Adipose tissue (tissue), 3 donors: Measurements from ENCODE around the gene NIN. TPM values are rescaled to one million over a fixed set of nuclear protein-coding genes. Genes with fewer than 3 reads are reported as not detected.

Source experiments
- H3K27ac ChIP-seq: one replicate; pipeline ENCODE4 v1.5.1; 2013; ENCODE audit warnings: low read depth, low read length
- WGBS, 3 donors: extraction: QIAGEN DNeasy Blood & Tissue Kit; methylation state at CpG; one replicate each; pipeline ENCODE4 v1.1.7; 2013; 5-methylcytosine and 5-hydroxymethylcytosine counted together
- polyA plus RNA-seq, 3 donors: library from polyadenylated mRNA; stranded (reverse); fragments of 200-250 nt; gene quantifications; one replicate each; pipeline ENCODE4 v1.2.3, GENCODE V29; 2013
- donor health status: healthy with polysubstance abuse.
- donor health status: Bipolar disorder and iron deficiency.
- donor health status: healthy.

NIN gene
- polyA plus RNA-seq, 3 donors = 2.6 to 8.2 (median 6.4) TPM

DNA sequence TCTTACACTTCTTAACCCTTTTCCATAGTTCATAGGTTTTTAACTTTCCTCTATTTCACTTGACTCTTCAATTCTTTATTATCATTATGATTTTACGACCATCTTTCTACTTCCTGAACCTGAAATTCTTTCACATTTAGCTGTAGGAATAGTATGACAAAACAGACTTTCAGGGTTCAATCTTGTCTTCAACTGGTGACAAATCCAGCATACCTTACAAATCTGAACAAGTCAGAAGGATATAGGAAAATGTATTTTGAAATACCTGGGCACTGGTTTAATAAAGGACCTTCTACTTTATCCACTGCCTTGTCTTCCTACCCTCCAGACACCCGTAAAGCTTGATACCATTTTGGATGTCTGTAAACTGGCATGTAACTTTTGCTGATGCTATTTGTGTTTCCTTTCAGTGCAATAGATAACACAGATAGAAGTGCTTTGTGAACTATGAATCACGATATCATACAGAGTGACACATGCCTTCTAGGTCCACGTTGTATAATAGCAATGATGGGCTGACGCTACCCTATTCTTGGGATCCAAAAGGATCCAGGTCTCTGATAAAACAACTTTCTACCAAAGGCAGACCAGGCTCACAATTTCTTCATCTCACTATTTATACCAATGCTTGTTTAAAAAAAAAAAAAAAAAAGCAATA is 85.4 kb downstream of the NIN start:
- no peak overlapping the region for H3K27ac ChIP-seq
- WGBS, 3 donors = 94 to 97% (median 94%) methylated on average over 5 of the region's 5 CpGs

DNA sequence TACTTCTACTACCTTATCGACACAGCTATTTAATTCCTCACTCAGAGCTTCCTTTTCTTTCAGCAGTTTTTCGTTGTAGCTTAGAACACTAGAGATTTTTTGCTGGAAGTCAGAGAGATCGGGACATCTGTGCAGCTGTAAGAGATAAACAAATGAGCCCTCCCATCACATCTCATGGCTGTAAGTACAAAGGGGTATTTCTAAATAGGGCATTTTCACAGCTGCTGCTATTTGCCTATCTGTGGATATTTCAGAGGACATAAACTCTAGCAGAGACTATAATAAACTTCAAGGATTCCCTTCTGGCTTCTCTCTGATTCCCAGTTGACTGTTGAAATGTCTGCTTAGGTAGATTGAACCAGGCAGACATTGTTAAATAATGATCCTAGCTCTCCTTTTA is 86.7 kb downstream of the NIN start:
- WGBS, 3 donors = 76 to 83% (median 77%) methylated on average over 3 of the region's 3 CpGs
- H3K27ac ChIP-seq = no peak overlapping the region

GRCh38 chr14:50741567-50741966 is 89.4 kb downstream of the NIN start:
- 39 to 57% (median 55%) methylated on average over 3 of the region's 3 CpGs for WGBS, 3 donors
- no peak overlapping the region for H3K27ac ChIP-seq

GRCh38 chr14:50740856-50741255 is 90.1 kb downstream of the NIN start:
- no peak overlapping the region for H3K27ac ChIP-seq

- 89 to 95% (median 93%) methylated on average over 4 of the region's 4 CpGs for WGBS, 3 donors
- H3K27ac ChIP-seq = no peak overlapping the region
Observed at GRCh38 chr14:50739186-50739585, 91.8 kb downstream of the NIN start.

GRCh38 chr14:50736932-50737419 is 94.0 kb downstream of the NIN start:
- no peak overlapping the region for H3K27ac ChIP-seq
- 89 to 91% (median 91%) methylated on average over 6 of the region's 6 CpGs for WGBS, 3 donors

- H3K27ac ChIP-seq = no peak overlapping the region
- 69 to 84% (median 73%) methylated on average over 4 of the region's 4 CpGs for WGBS, 3 donors
Observed at GRCh38 chr14:50734950-50735695, 95.8 kb downstream of the NIN start.

GRCh38 chr14:50733494-50733893 is 97.5 kb downstream of the NIN start:
- WGBS, 3 donors = 78 to 92% (median 85%) methylated on average over 2 of the region's 2 CpGs
- no peak overlapping the region for H3K27ac ChIP-seq

DNA sequence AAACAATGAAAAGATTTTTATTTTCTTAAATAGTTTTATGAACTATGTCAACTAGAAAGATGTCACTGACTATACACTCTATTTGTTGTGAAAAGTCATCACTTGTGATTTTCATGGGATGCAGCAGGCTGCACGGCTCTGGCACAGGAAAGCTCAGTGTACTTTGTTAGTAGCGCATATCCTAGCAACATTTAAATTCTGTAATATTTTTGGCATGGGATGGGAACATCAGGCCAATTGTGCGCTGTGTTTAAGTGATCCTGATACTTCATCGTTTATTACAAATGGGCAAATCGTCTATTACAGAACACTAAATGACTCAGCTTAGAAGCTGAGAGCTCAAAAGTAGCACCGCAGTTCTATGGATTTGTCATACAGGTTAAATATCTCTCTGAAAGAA is 102.1 kb downstream of the NIN start:
- H3K27ac ChIP-seq = no peak overlapping the region
- WGBS, 3 donors = 87 to 93% (median 87%) methylated on average over 6 of the region's 6 CpGs

GRCh38 chr14:50726372-50727107 is 104.4 kb downstream of the NIN start:
- WGBS, 3 donors = 76 to 88% (median 83%) methylated on average over 3 of the region's 3 CpGs
- H3K27ac ChIP-seq = no peak overlapping the region

DNA sequence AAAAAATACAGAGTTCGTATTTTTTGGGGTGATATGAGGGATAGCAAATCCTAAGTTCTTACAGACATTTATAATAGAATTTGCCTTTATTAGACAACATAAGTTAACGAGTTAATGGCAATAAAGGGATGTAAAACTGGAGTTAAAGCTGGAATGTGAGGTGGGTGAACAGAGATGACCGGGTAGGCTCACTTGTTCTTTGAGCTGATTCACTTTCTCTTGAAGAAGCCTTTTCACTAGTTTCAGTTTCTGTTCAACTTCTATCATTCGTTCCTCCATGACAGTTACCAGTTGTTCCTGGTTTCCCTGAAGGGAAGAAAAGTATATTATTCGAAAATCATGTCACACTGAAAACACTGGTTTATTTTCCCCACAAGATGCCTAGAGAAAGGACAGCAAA is 105.2 kb downstream of the NIN start:
- 80 to 92% (median 91%) methylated on average over 5 of the region's 5 CpGs for WGBS, 3 donors
- no peak overlapping the region for H3K27ac ChIP-seq

- 88 to 97% (median 93%) methylated on average over 1 of the region's 1 CpG for WGBS, 3 donors
- H3K27ac ChIP-seq = no peak overlapping the region
Observed at GRCh38 chr14:50719911-50720759, 110.8 kb downstream of the NIN start.

DNA sequence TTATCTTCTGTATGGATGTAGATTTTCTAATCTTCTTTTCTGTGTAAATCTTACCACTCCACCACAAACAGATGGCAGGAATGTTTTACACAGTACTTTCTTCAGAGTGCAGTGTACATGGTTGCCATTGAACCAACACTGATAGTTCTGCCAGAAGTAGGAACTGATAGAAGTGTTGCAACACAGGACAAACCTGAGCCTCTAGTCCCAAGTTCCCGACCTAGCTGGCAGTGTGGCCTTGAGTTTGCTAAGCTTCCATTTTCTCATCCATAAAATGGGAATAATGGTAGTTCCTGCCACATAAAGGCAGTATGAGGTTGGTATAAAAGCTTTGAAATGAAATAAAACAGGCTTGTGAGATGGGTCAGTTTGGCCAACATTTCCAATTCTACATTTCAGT is 112.0 kb downstream of the NIN start:
- WGBS, 3 donors = 43 to 86% (median 62%) methylated on average over 1 of the region's 1 CpG
- no peak overlapping the region for H3K27ac ChIP-seq

DNA sequence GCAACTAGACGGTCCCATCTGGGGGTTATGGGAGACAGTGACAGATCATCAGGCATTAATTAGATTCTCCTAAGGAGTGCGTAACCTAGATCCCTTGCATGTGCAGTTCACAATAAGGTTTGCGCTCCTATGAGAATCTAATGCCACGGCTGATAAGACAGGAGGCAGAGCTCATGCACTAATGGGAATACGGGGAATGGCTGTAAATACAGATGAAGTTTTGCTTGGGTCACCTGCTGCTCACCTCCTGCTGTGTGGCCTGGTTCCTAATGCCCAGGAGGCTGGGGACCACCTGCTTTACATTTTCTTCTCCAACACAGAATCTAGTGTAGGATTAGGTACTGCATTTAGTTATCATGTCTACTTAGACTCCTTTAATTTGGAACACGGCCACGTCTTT is 113.2 kb downstream of the NIN start:
- WGBS, 3 donors = 62 to 71% (median 69%) methylated on average over 7 of the region's 7 CpGs
- H3K27ac ChIP-seq = no peak overlapping the region

GRCh38 chr14:50714450-50715073 is 116.4 kb downstream of the NIN start:
- H3K27ac ChIP-seq = no peak overlapping the region
- 65 to 78% (median 68%) methylated on average over 2 of the region's 2 CpGs for WGBS, 3 donors

DNA sequence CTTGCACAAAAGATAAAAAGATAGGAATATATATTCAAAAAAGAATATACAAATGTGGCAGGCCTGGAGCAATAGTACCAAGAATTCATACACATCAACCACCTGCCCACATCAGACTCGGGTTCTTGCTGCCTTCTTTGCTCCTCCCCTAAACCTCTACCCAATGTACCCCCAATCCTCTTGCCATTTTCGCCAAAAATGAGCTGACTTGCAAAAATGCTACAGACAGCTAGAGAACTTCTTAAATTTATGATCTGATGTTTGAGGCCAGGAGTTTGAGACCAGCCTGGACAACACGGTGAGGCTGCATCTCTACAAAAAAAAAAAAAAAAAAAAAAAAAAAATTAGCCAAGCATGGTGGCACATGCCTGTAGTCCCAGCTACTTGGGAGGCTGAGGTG is 119.9 kb downstream of the NIN start:
- no peak overlapping the region for H3K27ac ChIP-seq
- WGBS, 3 donors = 95 to 98% (median 98%) methylated on average over 3 of the region's 3 CpGs

GRCh38 chr14:50705026-50705593 is 125.9 kb downstream of the NIN start:
- H3K27ac ChIP-seq = no peak overlapping the region
- 94 to 98% (median 95%) methylated on average over 22 of the region's 22 CpGs for WGBS, 3 donors
